Activated CD4-positive, alpha-beta memory T cell treated with anti-CD3 and anti-CD28 coated beads for 36 hours (primary cell): Measurements from ENCODE around the gene PIGN. TPM values are rescaled to one million over a fixed set of nuclear protein-coding genes. Genes with fewer than 3 reads are reported as not detected.

ENCODE experiments used
- CTCF ChIA-PET: fragments of 350-600 bp; sonication (Branson Sonifier 250); formaldehyde crosslinking; loops from one replicate; lab custom pipeline; 2021; ENCODE audit warnings: antibody characterized with exemption, inconsistent platforms; lab: Charles Lee
- POLR2A ChIA-PET: fragments of 350-600 bp; sonication (Branson Sonifier 250); formaldehyde crosslinking; loops from one replicate; lab custom pipeline; 2021; ENCODE audit warnings: antibody characterized with exemption; lab: Charles Lee
- DNase-seq: peaks from one replicate; pipeline ENCODE4 v3.0.0-alpha.2; 2020
- H3K27ac Mint-ChIP-seq: one replicate; pipeline ENCODE4 v1.8.0; 2021; ENCODE audit warnings: mixed read lengths
- H3K27me3 Mint-ChIP-seq: one replicate; pipeline ENCODE4 v1.8.0; 2021; ENCODE audit warnings: mixed read lengths
- H3K36me3 Mint-ChIP-seq: one replicate; pipeline ENCODE4 v1.8.0; 2021; ENCODE audit warnings: mixed read lengths
- H3K4me1 Mint-ChIP-seq: one replicate; pipeline ENCODE4 v1.8.0; 2021; ENCODE audit warnings: low read depth, mixed read lengths
- H3K4me3 Mint-ChIP-seq: one replicate; pipeline ENCODE4 v1.8.0; 2021; ENCODE audit warnings: mild to moderate bottlenecking, mixed read lengths
- H3K9me3 Mint-ChIP-seq: one replicate; pipeline ENCODE4 v1.8.0; 2021; ENCODE audit warnings: mixed read lengths
- intact Hi-C: fragments of 100-400 bp; cut with micrococcal nuclease; formaldehyde crosslinking; loops from one replicate; pipeline ENCODE4 v1.15.1; 2023
- total RNA-seq, 2 experiments: library from RNA; stranded (reverse); gene quantifications; one replicate each; pipeline ENCODE4 v1.2.3, GENCODE V29; 2021

PIGN gene
- total RNA-seq, 2 experiments from 2014 or later: 26.2 to 27.8 TPM

DNA sequence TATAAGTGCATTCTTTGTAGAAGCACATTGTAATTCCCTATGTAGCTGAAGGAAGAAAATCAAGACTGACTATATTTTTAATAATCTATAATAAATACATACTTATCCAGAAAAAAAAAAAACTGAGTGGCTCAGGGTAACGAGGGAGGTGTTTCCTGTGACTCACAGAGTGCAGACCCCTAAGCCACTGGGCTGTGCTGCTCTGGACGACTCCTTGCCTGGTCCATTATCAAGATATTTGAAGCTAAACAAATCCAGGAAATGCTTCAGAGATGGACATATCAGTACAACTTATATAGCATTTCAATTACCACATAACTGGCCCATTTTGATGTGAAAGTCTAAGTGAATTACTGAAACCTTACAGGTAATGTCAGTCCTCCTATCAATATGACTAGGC lies 80.6 kb downstream of the PIGN start:
- Mint-ChIP-seq H3K4me3 (no peak overlapping the region), H3K4me1 (peaks cover 3% of the 10 kb centered on the region), H3K36me3 (peaks cover 9% of the 10 kb centered on the region), H3K27me3 (no peaks in the 10 kb centered on the region), H3K27ac (no peak overlapping the region), H3K9me3 (no peaks in the 10 kb centered on the region)
- POLR2A ChIA-PET: no interaction called here
- no peak for DNase-seq
- CTCF ChIA-PET: interaction anchor here (0.8 kb wide), 1 partner anchor 204 kb away, joined by 3 read pairs; no protein-coding TSS in a partner anchor
- intact Hi-C loops: no loop called here

DNA sequence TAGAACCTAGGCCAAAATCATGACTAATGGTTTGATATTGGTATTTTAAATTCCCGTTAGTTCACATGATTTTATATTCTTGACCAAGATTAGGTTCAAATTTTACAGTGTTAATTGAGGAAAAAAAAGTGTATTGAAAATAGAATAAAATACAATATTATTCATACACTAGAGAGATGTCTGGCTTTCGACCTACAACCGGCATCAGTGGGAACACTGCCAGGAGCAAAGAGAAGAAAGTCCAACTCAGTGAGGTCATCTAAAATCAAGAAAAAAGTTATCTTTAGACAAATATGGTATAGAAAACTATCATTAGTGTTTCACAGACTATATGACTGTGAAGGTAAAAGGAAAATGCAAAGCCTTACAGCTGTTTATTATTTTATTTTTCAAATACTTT lies 81.5 kb downstream of the PIGN start:
- Mint-ChIP-seq H3K4me3 (no peak overlapping the region), H3K27ac (no peak overlapping the region), H3K9me3 (no peaks in the 10 kb centered on the region), H3K27me3 (no peaks in the 10 kb centered on the region), H3K36me3 (peaks cover 11% of the 10 kb centered on the region), H3K4me1 (peaks cover 3% of the 10 kb centered on the region)
- ChIA-PET CTCF (no interaction called here), POLR2A (no interaction called here)
- intact Hi-C loops: no loop called here
- no peak for DNase-seq

- Mint-ChIP-seq H3K4me1 (peaks cover 6% of the 10 kb centered on the region), H3K9me3 (peaks cover 8% of the 10 kb centered on the region), H3K4me3 (no peak overlapping the region), H3K27me3 (no peaks in the 10 kb centered on the region), H3K36me3 (peaks cover 37% of the 10 kb centered on the region), H3K27ac (no peak overlapping the region)
- DNase-seq: no peak
- ChIA-PET CTCF (no interaction called here), POLR2A (interaction anchor here (0.6 kb wide), 1 partner anchor 461 kb away, joined by 4 read pairs; no protein-coding TSS in a partner anchor)
- intact Hi-C loops: no loop called here
Observed at GRCh38 chr18:62102221-62102620, 84.6 kb downstream of the PIGN start.

GRCh38 chr18:62101321-62101721 lies 85.5 kb downstream of the PIGN start:
- no peaks in the 10 kb centered on the region for H3K27me3 Mint-ChIP-seq
- peaks cover 8% of the 10 kb centered on the region for H3K9me3 Mint-ChIP-seq
- no peak overlapping the region for H3K27ac Mint-ChIP-seq
- no peak overlapping the region for H3K4me3 Mint-ChIP-seq
- peaks cover 34% of the 10 kb centered on the region for H3K36me3 Mint-ChIP-seq
- peaks cover 6% of the 10 kb centered on the region for H3K4me1 Mint-ChIP-seq
- intact Hi-C loops: no loop called here
- ChIA-PET POLR2A (interaction anchor here (0.6 kb wide), 1 partner anchor 1512 kb away, joined by 3 read pairs; no protein-coding TSS in a partner anchor), CTCF (no interaction called here)
- DNase-seq: no peak

DNA sequence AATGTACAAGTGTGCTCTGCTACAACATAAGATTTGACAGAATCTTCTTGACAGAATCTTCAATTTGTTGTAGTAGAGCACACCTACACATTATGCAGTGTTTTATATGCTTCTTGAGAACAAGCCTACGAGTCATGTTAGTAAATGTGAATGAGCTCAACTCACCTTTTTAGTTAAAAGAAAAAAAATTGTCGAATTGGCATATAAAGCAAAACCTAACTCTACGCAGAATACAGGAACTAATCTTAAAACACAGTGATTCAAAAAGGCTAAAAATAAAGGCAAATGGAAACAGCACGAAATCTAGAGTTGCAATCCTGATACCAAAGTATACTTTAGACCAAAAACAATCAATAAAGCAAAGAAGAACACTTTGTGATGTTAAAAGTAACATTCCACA lies 87.9 kb downstream of the PIGN start:
- peaks cover 6% of the 10 kb centered on the region for H3K4me1 Mint-ChIP-seq
- no peak overlapping the region for H3K27ac Mint-ChIP-seq
- H3K4me3 Mint-ChIP-seq: no peak overlapping the region
- peaks cover 37% of the 10 kb centered on the region for H3K36me3 Mint-ChIP-seq
- intact Hi-C loops: no loop called here
- POLR2A ChIA-PET: no interaction called here
- H3K9me3 Mint-ChIP-seq: peaks cover 8% of the 10 kb centered on the region
- no peak for DNase-seq
- H3K27me3 Mint-ChIP-seq: no peaks in the 10 kb centered on the region
- CTCF ChIA-PET: no interaction called here

DNA sequence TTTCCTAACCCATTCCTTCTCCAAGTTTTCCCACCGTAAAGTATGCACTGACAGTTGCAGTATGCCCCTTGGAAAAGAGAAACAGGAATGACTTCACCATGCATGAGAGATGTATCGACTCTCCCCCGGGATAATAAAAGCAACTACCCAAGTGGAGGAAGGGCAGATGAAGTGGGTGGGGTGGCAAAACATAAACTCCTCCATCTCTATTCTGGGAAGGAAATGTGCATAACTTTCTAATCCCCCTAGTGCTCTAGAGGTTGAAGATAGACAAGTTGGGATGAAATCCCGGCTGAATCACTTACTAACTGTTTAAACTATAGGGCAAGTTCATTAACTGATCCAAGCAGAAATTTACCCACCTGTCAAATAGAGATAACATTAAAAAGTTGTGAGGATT lies 89.2 kb downstream of the PIGN start:
- H3K4me3 Mint-ChIP-seq: no peak overlapping the region
- no peaks in the 10 kb centered on the region for H3K27me3 Mint-ChIP-seq
- peaks cover 6% of the 10 kb centered on the region for H3K4me1 Mint-ChIP-seq
- CTCF ChIA-PET: no interaction called here
- intact Hi-C loops: no loop called here
- no peak overlapping the region for H3K27ac Mint-ChIP-seq
- peaks cover 37% of the 10 kb centered on the region for H3K36me3 Mint-ChIP-seq
- DNase-seq: no peak
- H3K9me3 Mint-ChIP-seq: peaks cover 8% of the 10 kb centered on the region
- POLR2A ChIA-PET: no interaction called here

DNA sequence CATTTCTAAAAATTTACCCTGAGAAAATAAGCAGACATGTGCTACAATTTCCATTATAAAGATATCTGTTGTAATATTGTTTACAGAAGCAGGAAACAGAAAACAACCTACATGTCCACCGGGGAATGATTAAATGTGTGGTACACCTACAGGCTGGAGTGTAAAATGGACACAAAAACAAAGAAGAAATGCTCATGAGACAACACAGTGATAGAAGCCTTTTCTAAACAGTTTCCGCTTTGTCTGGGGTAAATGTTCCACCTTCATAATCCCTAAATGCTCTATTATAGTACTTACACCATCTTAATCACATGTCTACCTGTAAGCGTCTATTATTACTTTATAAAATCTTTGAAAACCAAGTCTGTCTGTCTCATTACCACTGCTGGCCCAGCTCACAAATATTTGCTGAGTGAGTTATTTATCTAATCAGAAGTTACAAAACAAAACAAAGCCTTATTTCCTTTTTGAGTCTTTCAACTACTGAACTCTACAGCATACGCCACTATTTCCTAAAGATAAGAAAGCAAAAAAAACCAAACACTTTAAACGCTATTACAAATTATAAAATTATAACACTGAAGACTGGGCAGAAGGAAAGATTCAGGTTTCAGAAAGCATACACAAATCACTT lies 95.3 kb downstream of the PIGN start:
- H3K36me3 Mint-ChIP-seq: peaks cover 11% of the 10 kb centered on the region
- intact Hi-C loops: no loop called here
- no peak for DNase-seq
- no peaks in the 10 kb centered on the region for H3K9me3 Mint-ChIP-seq
- H3K27ac Mint-ChIP-seq: no peak overlapping the region
- H3K27me3 Mint-ChIP-seq: no peaks in the 10 kb centered on the region
- peaks cover 17% of the 10 kb centered on the region for H3K4me1 Mint-ChIP-seq
- POLR2A ChIA-PET: no interaction called here
- H3K4me3 Mint-ChIP-seq: no peak overlapping the region
- CTCF ChIA-PET: no interaction called here

GRCh38 chr18:62089174-62089573 lies 97.7 kb downstream of the PIGN start:
- peaks cover 22% of the 10 kb centered on the region for H3K4me1 Mint-ChIP-seq
- H3K36me3 Mint-ChIP-seq: peaks cover 20% of the 10 kb centered on the region
- H3K27ac Mint-ChIP-seq: no peak overlapping the region
- ChIA-PET POLR2A (no interaction called here), CTCF (no interaction called here)
- no peaks in the 10 kb centered on the region for H3K27me3 Mint-ChIP-seq
- H3K4me3 Mint-ChIP-seq: no peak overlapping the region
- H3K9me3 Mint-ChIP-seq: no peaks in the 10 kb centered on the region
- intact Hi-C loops: no loop called here
- DNase-seq: no peak

DNA sequence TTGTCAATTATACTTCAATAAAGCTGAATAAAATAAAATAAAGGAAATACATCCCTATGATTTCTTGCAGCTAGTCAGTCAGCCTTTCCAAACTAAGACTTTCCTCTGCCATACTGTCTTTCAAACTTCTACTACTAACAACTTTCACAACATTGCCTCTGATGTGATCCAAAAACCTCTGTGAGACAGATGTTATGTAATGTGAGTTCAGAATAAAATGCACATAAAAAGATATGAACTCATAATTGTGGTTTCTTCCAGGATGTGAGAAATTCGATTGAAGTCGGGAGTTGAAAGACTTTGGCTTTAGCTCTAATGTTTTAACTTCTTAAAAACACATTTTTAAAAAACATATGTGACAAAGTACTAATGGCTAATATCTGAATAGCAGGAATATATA lies 98.7 kb downstream of the PIGN start:
- Mint-ChIP-seq H3K27ac (no peak overlapping the region), H3K4me1 (peaks cover 22% of the 10 kb centered on the region), H3K9me3 (no peaks in the 10 kb centered on the region), H3K27me3 (no peaks in the 10 kb centered on the region), H3K4me3 (no peak overlapping the region), H3K36me3 (peaks cover 20% of the 10 kb centered on the region)
- no peak for DNase-seq
- intact Hi-C loops: no loop called here
- ChIA-PET POLR2A (no interaction called here), CTCF (interaction anchor here (0.7 kb wide), 1 partner anchor 790 kb away, joined by 3 read pairs; no protein-coding TSS in a partner anchor)

DNA sequence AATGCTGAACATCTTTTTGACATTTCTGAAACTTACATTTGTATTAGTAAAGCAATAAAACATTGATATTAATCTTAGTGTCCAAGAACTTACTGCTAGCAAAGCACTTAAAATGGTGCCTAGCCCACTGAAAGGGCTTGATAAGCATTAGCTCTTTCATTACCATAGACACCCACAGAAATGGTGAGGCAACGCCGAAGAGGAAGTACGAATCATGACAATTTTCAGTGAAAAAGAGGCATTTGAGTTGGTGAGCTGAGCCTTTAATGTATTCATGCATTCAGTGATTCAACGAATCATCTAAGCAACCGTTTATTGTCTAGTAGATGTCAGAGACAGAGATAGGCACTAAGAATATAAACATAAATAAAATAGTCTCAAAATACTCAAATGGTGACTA lies 101.1 kb downstream of the PIGN start:
- no peak for DNase-seq
- Mint-ChIP-seq H3K36me3 (peaks cover 23% of the 10 kb centered on the region), H3K27me3 (no peaks in the 10 kb centered on the region), H3K27ac (no peak overlapping the region), H3K4me1 (peaks cover 22% of the 10 kb centered on the region), H3K9me3 (no peaks in the 10 kb centered on the region), H3K4me3 (no peak overlapping the region)
- ChIA-PET CTCF (no interaction called here), POLR2A (interaction anchor here (0.7 kb wide), 1 partner anchor 197 kb away, joined by 3 read pairs; no protein-coding TSS in a partner anchor)
- intact Hi-C loops: no loop called here

- POLR2A ChIA-PET: no interaction called here
- H3K9me3 Mint-ChIP-seq: no peaks in the 10 kb centered on the region
- intact Hi-C loops: no loop called here
- peaks cover 19% of the 10 kb centered on the region for H3K36me3 Mint-ChIP-seq
- no peaks in the 10 kb centered on the region for H3K27me3 Mint-ChIP-seq
- H3K27ac Mint-ChIP-seq: no peak overlapping the region
- H3K4me1 Mint-ChIP-seq: peaks cover 7% of the 10 kb centered on the region
- DNase-seq: no peak
- CTCF ChIA-PET: no interaction called here
- no peak overlapping the region for H3K4me3 Mint-ChIP-seq
Observed at GRCh38 chr18:62081761-62082294, 105.0 kb downstream of the PIGN start.

GRCh38 chr18:62081248-62081647 lies 105.6 kb downstream of the PIGN start:
- no peak overlapping the region for H3K27ac Mint-ChIP-seq
- H3K4me3 Mint-ChIP-seq: no peak overlapping the region
- DNase-seq: no peak
- H3K36me3 Mint-ChIP-seq: peaks cover 15% of the 10 kb centered on the region
- CTCF ChIA-PET: no interaction called here
- no peaks in the 10 kb centered on the region for H3K27me3 Mint-ChIP-seq
- intact Hi-C loops: no loop called here
- POLR2A ChIA-PET: no interaction called here
- no peaks in the 10 kb centered on the region for H3K9me3 Mint-ChIP-seq
- peaks cover 4% of the 10 kb centered on the region for H3K4me1 Mint-ChIP-seq
